SK-N-SH (cell line): Measurements from ENCODE around the gene TPCN2. TPM values are rescaled to one million over a fixed set of nuclear protein-coding genes. Genes with fewer than 3 reads are reported as not detected.
A peak's percentile ranks its signal among the peaks of the same experiment; 100 is the strongest.

ENCODE experiments used
- CTCF ChIA-PET: fragments of 300-600, 350-600 bp; formaldehyde crosslinking; extraction: SDS; loops from one replicate; lab custom pipeline; 2021; lab: Yijun Ruan, JAX
- POLR2A ChIA-PET: fragments of 350-600 bp; sonication (Branson Sonifier 250); formaldehyde crosslinking; extraction: SDS; loops from one replicate; lab custom pipeline; 2020; ENCODE audit warnings: antibody characterized with exemption, inconsistent platforms; lab: Yijun Ruan, JAX
- DNase-seq: peaks from one replicate; pipeline ENCODE4 v3.0.0; 2012
- H2AFZ ChIP-seq: fragments of 200-600 bp; sonication (generic); 2 replicates; pipeline ENCODE4 v1.8.1; 2016; ENCODE audit warnings: antibody characterized with exemption, mild to moderate bottlenecking, low read depth
- H3F3A ChIP-seq: fragments of 200-600 bp; sonication (generic); replicated peaks from 2 replicates; pipeline ENCODE3; 2016; ENCODE audit warnings: antibody characterized with exemption, mild to moderate bottlenecking; ENCODE audit not compliant: insufficient read depth
- H3K27ac ChIP-seq, 2 experiments: fragments of 200-500 bp in 1 of 2; fragments of 200-600 bp in 1 of 2; sonication (Bioruptor generic) in 1 of 2; sonication (generic), shearing (Covaris generic) in 1 of 2; 2 replicates each; pipeline versions ENCODE4 v1.5.1 to v1.6.1; 2014 to 2016; ENCODE audit warnings: low read depth in 2 of 2, inconsistent platforms in 1 of 2, low read length in 1 of 2, mild to moderate bottlenecking in 1 of 2, mixed read lengths in 1 of 2
- H3K27me3 ChIP-seq: fragments of 200-600 bp; sonication (generic), shearing (Covaris generic); 2 replicates; pipeline ENCODE4 v1.6.1; 2016; ENCODE audit warnings: mixed run types; ENCODE audit not compliant: insufficient read depth
- H3K36me3 ChIP-seq, 2 experiments: fragments of 200-500 bp in 1 of 2; fragments of 200-600 bp in 1 of 2; sonication (Bioruptor generic) in 1 of 2; sonication (generic) in 1 of 2; replicated peaks in 1 of 2; 2 replicates each; pipeline versions ENCODE3 to v1.5.1; 2014 to 2016; ENCODE audit warnings: low read length in 1 of 2, mild to moderate bottlenecking in 1 of 2; ENCODE audit not compliant: insufficient read depth in 2 of 2, control insufficient read depth in 1 of 2
- H3K4me1 ChIP-seq, 2 experiments: fragments of 200-500 bp in 1 of 2; fragments of 200-600 bp in 1 of 2; sonication (Bioruptor generic) in 1 of 2; sonication (generic), shearing (Covaris generic) in 1 of 2; 2 replicates each; pipeline versions ENCODE4 v1.5.1 to v1.6.1; 2014 to 2016; ENCODE audit warnings: low read depth in 1 of 2, low read length in 1 of 2, mixed run types in 1 of 2; ENCODE audit not compliant: insufficient read depth in 2 of 2, control insufficient read depth in 1 of 2
- H3K4me2 ChIP-seq: fragments of 200-600 bp; sonication (generic), shearing (Covaris generic); 2 replicates; pipeline ENCODE4 v1.6.1; 2017; ENCODE audit warnings: mixed run types
- H3K4me3 ChIP-seq, 2 experiments: fragments of 200-500 bp in 1 of 2; fragments of 200-600 bp in 1 of 2; sonication (Bioruptor generic) in 1 of 2; sonication (generic), shearing (Covaris generic) in 1 of 2; 2 replicates each; pipeline versions ENCODE4 v1.5.1 to v1.8.1; 2014 to 2016; ENCODE audit warnings: low read depth in 2 of 2, inconsistent platforms in 1 of 2, low read length in 1 of 2, mild to moderate bottlenecking in 1 of 2, mixed read lengths in 1 of 2, moderate library complexity in 1 of 2
- H3K79me2 ChIP-seq: fragments of 200-600 bp; sonication (generic); 2 replicates; pipeline ENCODE4 v1.8.1; 2017; ENCODE audit warnings: mild to moderate bottlenecking; ENCODE audit not compliant: insufficient read depth
- H3K9ac ChIP-seq: fragments of 200-600 bp; sonication (generic); 2 replicates; pipeline ENCODE4 v1.6.1; 2017; ENCODE audit warnings: mixed run types
- H3K9me2 ChIP-seq: fragments of 200-600 bp; sonication (generic); 2 replicates; pipeline ENCODE4 v1.6.1; 2017; ENCODE audit warnings: mixed run types
- H3K9me3 ChIP-seq: fragments of 200-600 bp; sonication (generic); 2 replicates; pipeline ENCODE4 v1.6.1; 2017; ENCODE audit warnings: mixed run types, mild to moderate bottlenecking, moderate library complexity
- H4K20me1 ChIP-seq: fragments of 200-600 bp; sonication (generic); 2 replicates; pipeline ENCODE4 v1.6.1; 2017; ENCODE audit warnings: mild to moderate bottlenecking, mixed run types; ENCODE audit not compliant: insufficient read depth
- EZH2phosphoT487 ChIP-seq: fragments of 200-600 bp; sonication (generic); IDR thresholded peaks from 2 replicates; pipeline ENCODE4 v1.6.1; 2017; ENCODE audit warnings: low read depth, mixed run types, mild to moderate bottlenecking, antibody characterized with exemption, moderate library complexity, borderline replicate concordance
- FOSL2 ChIP-seq: IDR thresholded peaks from 2 replicates; pipeline ENCODE4 v1.4.0; 2012; ENCODE audit warnings: low read depth, mild to moderate bottlenecking, moderate library complexity, borderline replicate concordance
- GATA2 ChIP-seq: sonication (generic); formaldehyde crosslinking; IDR thresholded peaks from 2 replicates; pipeline ENCODE4 v1.5.0; 2020; ENCODE audit warnings: mild to moderate bottlenecking, missing genetic modification reagents
- RXRA ChIP-seq: IDR thresholded peaks from 2 replicates; pipeline ENCODE4 v1.4.0; 2012; ENCODE audit warnings: low read depth, mild to moderate bottlenecking, borderline replicate concordance
- SIN3A ChIP-seq: IDR thresholded peaks from 2 replicates; pipeline ENCODE4 v1.6.1; 2012; ENCODE audit warnings: low read depth, mild to moderate bottlenecking, low read length, moderate library complexity, borderline replicate concordance
- TCF12 ChIP-seq: IDR thresholded peaks from 2 replicates; pipeline ENCODE4 v1.4.0; 2012
- WGBS: methylation state at CpG from one replicate; pipeline ENCODE4 v1.1.6; 2017; ENCODE audit warnings: low lambda C conversion rate; 5-methylcytosine and 5-hydroxymethylcytosine counted together
- polyA plus RNA-seq, 3 experiments: library from polyadenylated mRNA; depleted of rRNA; stranded (reverse); fragments of >200 nt; gene quantifications; 2 replicates each; pipeline ENCODE4 v1.2.3, GENCODE V29; 2012
- TF ChIP-seq, protein P1 (sequence below): fragments of 150-350 bp; IDR thresholded peaks from 2 replicates; pipeline ENCODE4 v1.6.1; 2016; ENCODE audit warnings: mild to moderate bottlenecking, low read depth, low read length
- TF ChIP-seq, protein P2 (sequence below): fragments of 200-600 bp; sonication (generic); IDR thresholded peaks from 2 replicates; pipeline ENCODE4 v1.6.1; 2017; ENCODE audit warnings: antibody characterized with exemption, mild to moderate bottlenecking, moderate library complexity

The TPCN2 gene
- polyA plus RNA-seq, 1 of the 3 experiments (the other 2 are of a cell fraction) = 8.7 TPM

DNA sequence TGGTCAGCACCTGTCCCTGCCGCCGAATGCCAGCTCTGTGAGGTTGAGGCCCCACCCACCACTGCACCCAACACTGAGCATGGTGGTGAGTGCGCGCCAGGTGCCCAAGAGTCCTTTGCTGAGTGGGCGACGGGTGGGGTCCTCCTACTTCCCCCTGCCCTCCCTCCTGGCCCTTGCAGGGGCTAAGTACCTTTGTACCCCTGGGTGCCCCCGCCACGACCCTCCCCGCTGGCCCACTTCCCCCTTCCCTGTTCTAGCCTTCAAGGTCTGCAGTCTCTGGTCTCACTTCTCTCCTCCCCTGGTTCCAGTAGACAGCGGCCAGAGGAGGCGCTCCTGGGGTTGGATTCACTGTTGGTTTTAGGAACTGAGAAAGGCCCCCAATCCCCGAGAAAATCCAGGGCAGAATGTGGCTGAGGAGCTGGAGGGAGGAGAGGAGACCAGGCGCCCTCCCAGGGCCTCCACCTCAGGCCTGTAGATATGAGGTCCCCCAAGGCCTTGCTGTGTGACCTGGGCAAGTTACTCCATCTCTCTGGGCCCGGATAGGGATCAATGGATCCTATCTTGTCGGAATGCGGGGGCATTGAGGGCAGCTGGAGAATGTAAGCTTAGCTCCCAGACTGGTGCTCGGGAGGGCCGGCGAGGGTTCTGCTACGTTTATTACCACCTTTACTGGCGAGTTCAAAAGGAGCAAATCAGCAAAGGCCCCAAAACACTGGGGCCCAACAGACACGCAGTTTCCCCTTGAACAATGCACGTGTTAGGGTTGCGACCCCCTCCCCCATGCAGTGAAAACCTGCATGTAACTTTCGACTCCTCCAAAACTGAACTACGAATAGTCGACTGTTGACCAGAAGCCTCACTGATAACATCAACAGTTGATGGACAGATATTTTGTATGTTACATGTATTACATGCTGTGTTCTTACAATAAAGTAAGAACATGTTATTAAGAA, 75.1 kb downstream of the TPCN2 start:
- Histone ChIP-seq H3K27me3 (no peaks in the 10 kb centered on the region), H2AFZ (no peak overlapping the region), H3K36me3 (no peaks in the 10 kb centered on the region), H4K20me1 (no peaks in the 10 kb centered on the region), H3K9ac (no peak overlapping the region), H3K9me3 (no peaks in the 10 kb centered on the region), H3F3A (peaks cover 4% of the 10 kb centered on the region), H3K4me1 (peaks cover 13 to 15% of the 10 kb centered on the region in 2 experiments; a peak in 2 of 4 replicates), H3K9me2 (no peaks in the 10 kb centered on the region), H3K4me3 (no peak overlapping the region), H3K27ac (no peak overlapping the region), H3K79me2 (no peaks in the 10 kb centered on the region), H3K4me2 (no peak overlapping the region)
- WGBS = 88% methylated on average over 20 of the region's 27 CpGs
- ChIA-PET POLR2A (no interaction called here), CTCF (interaction anchor here (1.7 kb wide), 1 partner anchor 8 kb away, joined by 5 read pairs; no protein-coding TSS in a partner anchor)
- no peak for DNase-seq
- TF ChIP-seq SIN3A (no peak), FOSL2 (no peak)
- TF ChIP-seq, protein P1, sequence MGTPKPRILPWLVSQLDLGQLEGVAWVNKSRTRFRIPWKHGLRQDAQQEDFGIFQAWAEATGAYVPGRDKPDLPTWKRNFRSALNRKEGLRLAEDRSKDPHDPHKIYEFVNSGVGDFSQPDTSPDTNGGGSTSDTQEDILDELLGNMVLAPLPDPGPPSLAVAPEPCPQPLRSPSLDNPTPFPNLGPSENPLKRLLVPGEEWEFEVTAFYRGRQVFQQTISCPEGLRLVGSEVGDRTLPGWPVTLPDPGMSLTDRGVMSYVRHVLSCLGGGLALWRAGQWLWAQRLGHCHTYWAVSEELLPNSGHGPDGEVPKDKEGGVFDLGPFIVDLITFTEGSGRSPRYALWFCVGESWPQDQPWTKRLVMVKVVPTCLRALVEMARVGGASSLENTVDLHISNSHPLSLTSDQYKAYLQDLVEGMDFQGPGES = no peak
- TF ChIP-seq, protein P2, sequence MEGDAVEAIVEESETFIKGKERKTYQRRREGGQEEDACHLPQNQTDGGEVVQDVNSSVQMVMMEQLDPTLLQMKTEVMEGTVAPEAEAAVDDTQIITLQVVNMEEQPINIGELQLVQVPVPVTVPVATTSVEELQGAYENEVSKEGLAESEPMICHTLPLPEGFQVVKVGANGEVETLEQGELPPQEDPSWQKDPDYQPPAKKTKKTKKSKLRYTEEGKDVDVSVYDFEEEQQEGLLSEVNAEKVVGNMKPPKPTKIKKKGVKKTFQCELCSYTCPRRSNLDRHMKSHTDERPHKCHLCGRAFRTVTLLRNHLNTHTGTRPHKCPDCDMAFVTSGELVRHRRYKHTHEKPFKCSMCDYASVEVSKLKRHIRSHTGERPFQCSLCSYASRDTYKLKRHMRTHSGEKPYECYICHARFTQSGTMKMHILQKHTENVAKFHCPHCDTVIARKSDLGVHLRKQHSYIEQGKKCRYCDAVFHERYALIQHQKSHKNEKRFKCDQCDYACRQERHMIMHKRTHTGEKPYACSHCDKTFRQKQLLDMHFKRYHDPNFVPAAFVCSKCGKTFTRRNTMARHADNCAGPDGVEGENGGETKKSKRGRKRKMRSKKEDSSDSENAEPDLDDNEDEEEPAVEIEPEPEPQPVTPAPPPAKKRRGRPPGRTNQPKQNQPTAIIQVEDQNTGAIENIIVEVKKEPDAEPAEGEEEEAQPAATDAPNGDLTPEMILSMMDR = peak; percentile 14; the same call in 1 of the 2 replicates

DNA sequence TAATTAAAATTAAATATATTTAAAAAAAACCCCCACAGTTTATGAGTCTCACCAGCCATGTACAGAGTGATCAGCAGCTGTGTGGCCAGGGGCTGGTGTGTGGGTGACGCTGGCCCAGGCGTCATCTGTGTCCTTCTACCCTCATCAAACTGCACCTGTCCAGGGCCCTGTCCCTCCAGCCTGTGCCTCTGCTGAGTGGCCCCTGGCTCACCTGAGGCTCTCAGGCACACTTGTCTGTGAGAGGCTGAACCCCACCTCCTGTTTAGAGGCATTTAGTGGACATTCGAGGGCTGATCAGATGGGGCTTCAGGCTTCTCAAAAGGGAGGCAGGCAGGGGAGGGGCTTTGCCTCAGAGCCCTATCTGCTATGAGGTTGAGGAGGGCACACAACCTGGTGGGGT, 77.1 kb downstream of the TPCN2 start:
- Histone ChIP-seq H3K27ac (no peak overlapping the region), H3K36me3 (no peaks in the 10 kb centered on the region), H3F3A (peaks cover 4% of the 10 kb centered on the region), H3K79me2 (no peaks in the 10 kb centered on the region), H3K9ac (no peak overlapping the region), H3K9me3 (no peaks in the 10 kb centered on the region), H3K4me2 (no peak overlapping the region), H2AFZ (no peak overlapping the region), H3K27me3 (no peaks in the 10 kb centered on the region), H4K20me1 (no peaks in the 10 kb centered on the region), H3K4me3 (no peak overlapping the region), H3K4me1 (peaks cover 15 to 18% of the 10 kb centered on the region in 2 experiments; a peak in 2 of 4 replicates), H3K9me2 (no peaks in the 10 kb centered on the region)
- no peak for DNase-seq
- ChIA-PET POLR2A (interaction anchor here (0.7 kb wide), 1 partner anchor 515 kb away, joined by 3 read pairs; the partner anchor contains the start of gene CCND1), CTCF (no interaction called here)
- WGBS = 98% methylated on average over 3 of the region's 3 CpGs
- TF ChIP-seq RXRA (no peak), TCF12 (no peak), GATA2 (CRISPR knock-in tag) (no peak), EZH2phosphoT487 (no peak)
